Measurements from ENCODE around the gene SEMA5B. TPM values are rescaled to one million over a fixed set of nuclear protein-coding genes. Genes with fewer than 3 reads are reported as not detected.

SEMA5B gene
- total RNA-seq, 1 donor from 2014 or later: 1.1 TPM

DNA sequence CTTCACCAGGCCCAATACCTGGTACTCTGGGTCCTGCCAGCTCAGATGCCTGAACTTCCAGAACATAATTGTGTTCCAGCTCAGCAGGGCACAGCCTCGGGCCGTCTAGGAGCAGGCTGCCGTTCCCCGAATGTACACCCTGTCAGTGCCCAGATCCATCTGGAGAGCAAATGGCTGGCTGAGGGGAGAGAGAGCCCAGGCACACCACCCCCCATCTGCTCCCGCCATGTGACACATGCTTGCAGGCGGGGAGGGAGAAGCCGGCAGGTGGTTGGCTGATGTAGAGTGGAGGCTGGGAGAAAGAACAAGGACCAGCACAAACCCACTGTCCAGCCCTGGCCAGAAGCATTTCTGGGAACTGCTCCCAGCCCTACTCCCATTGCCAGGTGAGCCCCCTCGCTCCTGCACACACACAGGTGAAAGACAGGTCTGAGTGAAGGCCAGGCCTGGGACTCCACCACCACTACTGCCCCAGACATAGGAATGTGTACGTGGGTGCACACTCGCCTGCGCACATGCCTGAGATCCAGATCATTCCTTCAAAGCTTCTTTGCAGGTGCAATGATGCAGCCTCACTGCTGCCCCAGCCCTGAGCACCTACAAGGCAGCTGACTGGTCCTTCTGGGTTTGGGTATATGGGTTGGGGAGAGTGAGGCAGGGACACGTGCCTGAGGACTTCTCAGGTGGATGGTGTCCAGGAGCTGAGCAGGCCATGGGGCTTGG is 53.5 kb downstream of the SEMA5B start:
- no peak for DNase-seq (ENCODE audit: low spot score)
- H3K27me3 Mint-ChIP-seq (ENCODE audit: unreplicated experiment): peaks cover 6% of the 10 kb centered on the region
- TF ChIP-seq, protein P1, sequence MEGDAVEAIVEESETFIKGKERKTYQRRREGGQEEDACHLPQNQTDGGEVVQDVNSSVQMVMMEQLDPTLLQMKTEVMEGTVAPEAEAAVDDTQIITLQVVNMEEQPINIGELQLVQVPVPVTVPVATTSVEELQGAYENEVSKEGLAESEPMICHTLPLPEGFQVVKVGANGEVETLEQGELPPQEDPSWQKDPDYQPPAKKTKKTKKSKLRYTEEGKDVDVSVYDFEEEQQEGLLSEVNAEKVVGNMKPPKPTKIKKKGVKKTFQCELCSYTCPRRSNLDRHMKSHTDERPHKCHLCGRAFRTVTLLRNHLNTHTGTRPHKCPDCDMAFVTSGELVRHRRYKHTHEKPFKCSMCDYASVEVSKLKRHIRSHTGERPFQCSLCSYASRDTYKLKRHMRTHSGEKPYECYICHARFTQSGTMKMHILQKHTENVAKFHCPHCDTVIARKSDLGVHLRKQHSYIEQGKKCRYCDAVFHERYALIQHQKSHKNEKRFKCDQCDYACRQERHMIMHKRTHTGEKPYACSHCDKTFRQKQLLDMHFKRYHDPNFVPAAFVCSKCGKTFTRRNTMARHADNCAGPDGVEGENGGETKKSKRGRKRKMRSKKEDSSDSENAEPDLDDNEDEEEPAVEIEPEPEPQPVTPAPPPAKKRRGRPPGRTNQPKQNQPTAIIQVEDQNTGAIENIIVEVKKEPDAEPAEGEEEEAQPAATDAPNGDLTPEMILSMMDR (IDR thresholded peaks at IDR 0.05; ENCODE audit: unreplicated experiment): no peak
- H3K4me1 Mint-ChIP-seq (ENCODE audit: unreplicated experiment): peaks cover 19% of the 10 kb centered on the region
- H3K36me3 Mint-ChIP-seq (ENCODE audit: low read depth, unreplicated experiment): peaks cover 4% of the 10 kb centered on the region
- H3K4me3 Mint-ChIP-seq (ENCODE audit: unreplicated experiment): no peak overlapping the region
- H3K27ac Mint-ChIP-seq (ENCODE audit: unreplicated experiment): no peak overlapping the region
- no peaks in the 10 kb centered on the region for H3K9me3 Mint-ChIP-seq (ENCODE audit: unreplicated experiment)

DNA sequence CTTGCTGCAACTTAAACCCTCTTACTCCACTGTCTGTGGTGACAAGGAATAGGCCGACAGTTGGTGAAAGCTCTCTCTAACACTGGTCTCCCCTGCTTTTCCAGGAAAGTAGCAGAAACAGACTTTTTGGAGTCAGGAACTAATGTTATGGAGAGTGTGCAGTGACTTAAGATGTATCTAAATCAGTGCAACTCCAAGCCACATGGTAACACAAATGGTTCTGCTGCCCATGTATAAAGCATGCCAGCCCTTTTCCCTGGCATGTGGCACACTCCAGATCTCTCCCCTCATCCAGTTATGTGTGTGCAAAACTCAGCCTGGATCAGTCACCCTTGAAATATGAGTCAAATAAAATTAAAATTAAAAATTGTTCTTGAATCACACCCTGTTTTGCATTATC is 55.4 kb downstream of the SEMA5B start:
- DNase-seq (ENCODE audit: low spot score): no peak
- Mint-ChIP-seq H3K9me3 (ENCODE audit: unreplicated experiment) (no peaks in the 10 kb centered on the region), H3K27me3 (ENCODE audit: unreplicated experiment) (peaks cover 6% of the 10 kb centered on the region), H3K36me3 (ENCODE audit: low read depth, unreplicated experiment) (peaks cover 4% of the 10 kb centered on the region), H3K4me1 (ENCODE audit: unreplicated experiment) (peaks cover 19% of the 10 kb centered on the region), H3K27ac (ENCODE audit: unreplicated experiment) (no peak overlapping the region), H3K4me3 (ENCODE audit: unreplicated experiment) (no peak overlapping the region)
- TF ChIP-seq, protein P1 (IDR thresholded peaks at IDR 0.05; ENCODE audit: unreplicated experiment): no peak

DNA sequence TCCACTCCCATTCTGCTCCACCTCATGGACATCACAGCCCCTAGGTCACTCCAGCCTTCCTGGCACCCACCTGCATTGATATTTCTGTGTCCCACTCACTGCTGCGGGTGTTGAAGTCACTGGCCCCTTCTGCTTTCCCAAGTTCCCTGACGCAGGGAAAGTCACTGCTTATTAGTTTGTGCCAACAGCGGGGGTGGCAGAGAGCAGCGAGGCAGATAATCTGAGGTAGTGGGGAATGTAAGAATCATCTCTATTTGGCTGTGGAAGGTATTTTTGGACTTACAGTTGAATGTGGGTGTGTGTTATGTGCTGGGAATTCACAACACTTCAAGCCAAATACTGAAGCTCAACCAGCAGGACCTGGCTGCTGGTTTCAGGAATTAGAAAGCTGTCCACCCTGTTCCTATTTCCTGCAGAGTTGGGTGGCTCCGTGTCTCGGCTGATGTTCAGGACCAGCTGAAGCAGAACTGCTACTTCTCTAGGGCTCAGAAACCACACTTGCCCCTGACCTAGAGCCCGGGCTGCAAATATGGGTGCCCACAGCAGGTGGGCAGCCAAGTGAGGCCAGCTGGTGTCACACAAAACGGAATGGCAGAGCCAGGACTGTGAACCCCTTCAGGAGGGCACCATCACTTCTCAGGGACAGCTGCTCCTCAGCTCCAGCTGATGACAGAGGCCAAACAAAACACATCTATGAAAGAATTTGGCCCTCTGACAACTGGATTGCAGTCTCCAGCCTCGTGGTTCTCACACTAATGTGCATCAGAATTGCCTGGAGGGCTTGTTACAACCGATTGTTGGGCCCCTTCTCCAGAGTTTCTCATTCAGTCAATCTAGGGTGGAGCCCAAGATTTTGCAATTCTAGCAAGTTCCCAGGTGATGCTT is 57.7 kb downstream of the SEMA5B start:
- TF ChIP-seq, protein P1 (IDR thresholded peaks at IDR 0.05; ENCODE audit: unreplicated experiment): no peak

DNA sequence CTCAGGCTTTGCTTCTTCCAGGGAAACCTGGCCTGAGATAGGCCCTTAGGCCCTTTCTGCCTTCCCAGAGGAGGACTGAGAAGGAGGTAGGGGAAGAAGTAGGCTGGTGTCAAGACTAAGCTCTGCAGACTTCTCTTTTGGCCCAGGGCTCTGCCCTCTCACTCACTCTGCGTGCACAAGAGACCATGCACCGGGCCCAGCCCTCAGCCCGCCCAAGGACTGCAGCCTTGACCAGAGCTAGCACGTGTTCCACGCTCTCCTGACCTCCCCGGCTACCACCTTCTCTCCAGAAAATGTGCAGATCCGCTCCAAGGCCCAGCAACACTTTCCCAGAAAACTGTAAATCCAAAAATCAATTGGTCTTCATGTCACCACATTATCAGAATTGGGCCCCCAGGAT is 59.8 kb downstream of the SEMA5B start:
- no peak overlapping the region for H3K4me3 Mint-ChIP-seq (ENCODE audit: unreplicated experiment)
- H3K36me3 Mint-ChIP-seq (ENCODE audit: low read depth, unreplicated experiment): no peaks in the 10 kb centered on the region
- peaks cover 1% of the 10 kb centered on the region for H3K27me3 Mint-ChIP-seq (ENCODE audit: unreplicated experiment)
- DNase-seq (ENCODE audit: low spot score): no peak
- TF ChIP-seq, protein P1 (IDR thresholded peaks at IDR 0.05; ENCODE audit: unreplicated experiment): no peak
- H3K9me3 Mint-ChIP-seq (ENCODE audit: unreplicated experiment): no peaks in the 10 kb centered on the region
- H3K4me1 Mint-ChIP-seq (ENCODE audit: unreplicated experiment): peaks cover 5% of the 10 kb centered on the region
- H3K27ac Mint-ChIP-seq (ENCODE audit: unreplicated experiment): no peak overlapping the region

More for the DNA sequence above, 57.7 kb downstream of the SEMA5B start:
- Mint-ChIP-seq H3K4me3 (ENCODE audit: unreplicated experiment) (no peak overlapping the region), H3K4me1 (ENCODE audit: unreplicated experiment) (peaks cover 7% of the 10 kb centered on the region), H3K9me3 (ENCODE audit: unreplicated experiment) (no peaks in the 10 kb centered on the region), H3K27me3 (ENCODE audit: unreplicated experiment) (peaks cover 4% of the 10 kb centered on the region), H3K36me3 (ENCODE audit: low read depth, unreplicated experiment) (no peaks in the 10 kb centered on the region), H3K27ac (ENCODE audit: unreplicated experiment) (no peak overlapping the region)
- DNase-seq (ENCODE audit: low spot score): no peak

DNA sequence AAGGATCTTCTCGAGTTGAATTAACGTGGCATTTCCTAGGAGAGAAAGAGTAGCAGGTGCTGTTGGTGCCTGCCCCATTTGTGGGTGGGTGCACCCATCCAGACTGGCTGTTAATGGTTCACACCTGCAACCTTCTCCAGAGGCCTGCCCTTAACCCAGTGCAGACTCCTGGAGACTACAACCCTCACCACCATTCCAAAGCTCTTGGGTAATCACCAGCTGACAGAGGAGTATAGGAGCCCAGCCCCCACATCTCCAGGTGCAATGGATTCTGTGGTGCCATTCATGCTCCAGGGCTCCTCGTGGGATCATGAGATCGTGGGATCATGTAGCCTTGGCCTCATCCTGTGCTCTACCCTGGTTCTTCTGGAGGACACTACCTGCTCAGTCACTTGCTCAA is 60.2 kb downstream of the SEMA5B start:
- Mint-ChIP-seq H3K36me3 (ENCODE audit: low read depth, unreplicated experiment) (no peaks in the 10 kb centered on the region), H3K4me3 (ENCODE audit: unreplicated experiment) (no peak overlapping the region), H3K4me1 (ENCODE audit: unreplicated experiment) (peaks cover 5% of the 10 kb centered on the region), H3K27me3 (ENCODE audit: unreplicated experiment) (peaks cover 1% of the 10 kb centered on the region), H3K27ac (ENCODE audit: unreplicated experiment) (no peak overlapping the region), H3K9me3 (ENCODE audit: unreplicated experiment) (no peaks in the 10 kb centered on the region)
- no peak for DNase-seq (ENCODE audit: low spot score)
- TF ChIP-seq, protein P1 (IDR thresholded peaks at IDR 0.05; ENCODE audit: unreplicated experiment): no peak
